Ascending aorta (tissue), 2 donors: ENCODE results near the gene FGD3. TPM values are rescaled to one million over a fixed set of nuclear protein-coding genes. Genes with fewer than 3 reads are reported as not detected.

ENCODE experiments used
- DNase-seq, 2 donors: peaks; one replicate each; pipeline ENCODE4 v3.0.0-alpha.2; 2019; ENCODE audit warnings: low spot score in 2 of 2
- H3K27ac ChIP-seq, 2 donors: fragments of 200-600 bp; sonication (generic); one replicate each; pipeline ENCODE4 v1.5.1; 2016 to 2017; ENCODE audit warnings: mild to moderate bottlenecking in 1 of 2
- H3K27me3 ChIP-seq: fragments of 200-600 bp; sonication (generic); one replicate; pipeline ENCODE4 v1.5.1; 2017
- H3K36me3 ChIP-seq, 2 donors: fragments of 200-600 bp; sonication (generic); one replicate each; pipeline ENCODE4 v1.5.1; 2016
- H3K4me1 ChIP-seq, 2 donors: fragments of 200-600 bp; sonication (generic); one replicate each; pipeline ENCODE4 v1.5.1; 2016 to 2017; ENCODE audit warnings: mild to moderate bottlenecking in 1 of 2
- H3K4me3 ChIP-seq, 2 donors: fragments of 200-600 bp; sonication (generic); one replicate each; pipeline ENCODE4 v1.5.1; 2016 to 2017; ENCODE audit warnings: mild to moderate bottlenecking in 1 of 2
- H3K9me3 ChIP-seq, 2 donors: fragments of 200-600 bp; sonication (generic); one replicate each; pipeline ENCODE4 v1.5.1; 2016
- intact Hi-C: fragments of 100-400 bp; cut with DNase I; formaldehyde crosslinking; loops from one replicate; pipeline ENCODE4 v1.15.1; 2023
- total RNA-seq: library from RNA; depleted of rRNA; stranded (reverse); fragments of >200 nt; gene quantifications from one replicate; pipeline ENCODE4 v1.1.0, GENCODE V29; 2016
- TF ChIP-seq, protein P1 (sequence below), 3 experiments: fragments of 200-600 bp in 2 of 3; fragments of 450-650 bp in 1 of 3; sonication (generic) in 2 of 3; IDR thresholded peaks; one replicate each; pipeline ENCODE4 v1.5.1; 2016 to 2019; ENCODE audit warnings: antibody characterized with exemption in 3 of 3, mild to moderate bottlenecking in 1 of 3, moderate library complexity in 1 of 3

Gene FGD3
- total RNA-seq, 1 donor from 2014 or later, result 20.8 TPM

DNA sequence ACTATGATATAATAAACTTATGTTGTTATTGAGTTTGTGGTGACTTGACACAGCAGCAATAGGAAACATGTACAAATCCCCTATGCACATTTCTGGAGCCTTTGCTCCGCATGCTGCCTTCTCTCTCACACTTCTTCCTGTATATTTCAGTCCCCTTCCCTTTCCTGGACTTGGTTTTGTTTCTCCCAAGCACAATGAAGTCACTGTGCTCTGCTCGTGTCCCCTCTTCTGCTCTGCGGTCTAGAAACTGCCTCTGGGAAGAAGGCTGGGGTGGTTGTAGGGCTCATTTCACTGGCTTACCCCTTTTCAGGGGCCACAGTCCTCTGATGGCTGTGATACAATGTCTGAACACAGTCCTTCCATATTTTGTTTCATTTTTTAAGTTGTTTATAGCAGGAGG lies 15.7 kb upstream of the FGD3 start:
- TF ChIP-seq, protein P1, sequence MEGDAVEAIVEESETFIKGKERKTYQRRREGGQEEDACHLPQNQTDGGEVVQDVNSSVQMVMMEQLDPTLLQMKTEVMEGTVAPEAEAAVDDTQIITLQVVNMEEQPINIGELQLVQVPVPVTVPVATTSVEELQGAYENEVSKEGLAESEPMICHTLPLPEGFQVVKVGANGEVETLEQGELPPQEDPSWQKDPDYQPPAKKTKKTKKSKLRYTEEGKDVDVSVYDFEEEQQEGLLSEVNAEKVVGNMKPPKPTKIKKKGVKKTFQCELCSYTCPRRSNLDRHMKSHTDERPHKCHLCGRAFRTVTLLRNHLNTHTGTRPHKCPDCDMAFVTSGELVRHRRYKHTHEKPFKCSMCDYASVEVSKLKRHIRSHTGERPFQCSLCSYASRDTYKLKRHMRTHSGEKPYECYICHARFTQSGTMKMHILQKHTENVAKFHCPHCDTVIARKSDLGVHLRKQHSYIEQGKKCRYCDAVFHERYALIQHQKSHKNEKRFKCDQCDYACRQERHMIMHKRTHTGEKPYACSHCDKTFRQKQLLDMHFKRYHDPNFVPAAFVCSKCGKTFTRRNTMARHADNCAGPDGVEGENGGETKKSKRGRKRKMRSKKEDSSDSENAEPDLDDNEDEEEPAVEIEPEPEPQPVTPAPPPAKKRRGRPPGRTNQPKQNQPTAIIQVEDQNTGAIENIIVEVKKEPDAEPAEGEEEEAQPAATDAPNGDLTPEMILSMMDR (IDR thresholded peaks at IDR 0.05), result no peak
- intact Hi-C loops, result no loop called here
- no peak overlapping the region for H3K27ac ChIP-seq
- no peak overlapping the region for H3K4me3 ChIP-seq
- no peaks in the 10 kb centered on the region for H3K27me3 ChIP-seq
- H3K9me3 ChIP-seq, result no peaks in the 10 kb centered on the region
- no peak for DNase-seq
- no peaks in the 10 kb centered on the region for H3K4me1 ChIP-seq
- H3K36me3 ChIP-seq, result no peaks in the 10 kb centered on the region

DNA sequence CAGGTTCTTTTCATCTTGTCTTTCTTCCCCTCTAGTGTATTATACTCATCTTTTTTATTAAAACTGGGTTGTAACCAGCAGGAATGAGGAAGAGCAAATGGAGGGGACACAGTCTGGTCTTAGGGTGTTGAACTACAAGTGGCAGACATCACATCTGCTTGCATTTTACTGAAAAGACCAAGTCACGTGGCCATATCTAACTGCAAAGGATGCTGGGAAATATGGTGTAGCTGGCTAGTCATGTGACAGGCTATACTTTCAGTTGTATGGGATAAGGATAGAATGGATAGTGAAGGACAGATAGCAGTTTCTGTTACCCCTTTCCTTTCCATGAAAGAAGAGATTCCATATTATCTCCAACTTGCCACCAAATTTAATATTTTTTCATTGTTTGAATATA lies 13.0 kb upstream of the FGD3 start:
- no peaks in the 10 kb centered on the region for H3K9me3 ChIP-seq
- TF ChIP-seq, protein P1 (IDR thresholded peaks at IDR 0.05), result no peak
- intact Hi-C loops, result no loop called here
- no peaks in the 10 kb centered on the region for H3K27me3 ChIP-seq
- no peak overlapping the region for H3K27ac ChIP-seq
- no peak overlapping the region for H3K4me3 ChIP-seq
- DNase-seq, result no peak
- no peaks in the 10 kb centered on the region for H3K4me1 ChIP-seq
- no peaks in the 10 kb centered on the region for H3K36me3 ChIP-seq

DNA sequence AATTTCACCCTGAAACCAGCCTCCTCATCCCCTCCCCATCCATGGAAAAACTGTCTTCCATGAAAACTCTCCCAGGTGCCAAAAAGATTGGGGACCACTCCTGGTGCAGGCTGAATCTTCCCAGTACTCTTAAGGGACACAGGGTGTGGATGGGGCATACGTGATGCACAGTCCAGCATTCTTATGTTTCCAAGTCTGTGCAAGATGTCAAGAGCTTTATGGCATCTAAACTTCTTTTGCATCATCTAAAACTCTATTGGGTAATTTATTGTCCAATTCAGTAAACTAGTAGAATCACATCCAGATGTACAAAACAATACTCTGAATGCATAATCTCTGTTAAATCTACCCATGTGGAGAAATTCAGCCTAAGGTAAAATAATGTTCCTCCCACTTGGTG lies 9.3 kb upstream of the FGD3 start:
- no peak for DNase-seq
- H3K4me3 ChIP-seq, result no peak overlapping the region
- no peaks in the 10 kb centered on the region for H3K36me3 ChIP-seq
- TF ChIP-seq, protein P1 (IDR thresholded peaks at IDR 0.05), result no peak
- no peaks in the 10 kb centered on the region for H3K27me3 ChIP-seq
- no peak overlapping the region for H3K27ac ChIP-seq
- H3K9me3 ChIP-seq, result no peaks in the 10 kb centered on the region
- no peaks in the 10 kb centered on the region for H3K4me1 ChIP-seq
- intact Hi-C loops, result no loop called here

DNA sequence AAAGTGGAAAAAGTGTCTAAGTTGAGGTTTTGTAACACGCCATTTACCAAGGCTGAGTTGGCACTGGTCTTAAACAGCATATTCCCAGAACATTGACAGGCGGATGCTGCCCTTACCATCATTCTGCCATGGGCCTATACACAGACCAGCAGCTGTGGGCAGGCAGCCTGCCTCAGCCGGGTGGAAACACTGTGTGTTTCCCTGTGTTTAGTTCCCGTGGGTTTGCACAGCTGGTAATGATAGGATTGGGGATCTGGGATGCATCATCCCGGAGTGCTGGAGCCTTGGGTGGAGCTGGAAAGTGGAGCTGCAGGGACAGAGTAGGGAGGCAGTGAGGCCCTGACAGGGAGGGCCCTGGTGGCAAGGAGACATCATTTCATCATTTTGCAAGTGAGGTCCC lies 5.5 kb upstream of the FGD3 start:
- no peak overlapping the region for H3K27ac ChIP-seq
- intact Hi-C loops, result no loop called here
- no peaks in the 10 kb centered on the region for H3K9me3 ChIP-seq
- no peaks in the 10 kb centered on the region for H3K36me3 ChIP-seq
- DNase-seq, result no peak
- no peaks in the 10 kb centered on the region for H3K27me3 ChIP-seq
- TF ChIP-seq, protein P1 (IDR thresholded peaks at IDR 0.05), result no peak
- no peak overlapping the region for H3K4me3 ChIP-seq
- H3K4me1 ChIP-seq, result no peaks in the 10 kb centered on the region

DNA sequence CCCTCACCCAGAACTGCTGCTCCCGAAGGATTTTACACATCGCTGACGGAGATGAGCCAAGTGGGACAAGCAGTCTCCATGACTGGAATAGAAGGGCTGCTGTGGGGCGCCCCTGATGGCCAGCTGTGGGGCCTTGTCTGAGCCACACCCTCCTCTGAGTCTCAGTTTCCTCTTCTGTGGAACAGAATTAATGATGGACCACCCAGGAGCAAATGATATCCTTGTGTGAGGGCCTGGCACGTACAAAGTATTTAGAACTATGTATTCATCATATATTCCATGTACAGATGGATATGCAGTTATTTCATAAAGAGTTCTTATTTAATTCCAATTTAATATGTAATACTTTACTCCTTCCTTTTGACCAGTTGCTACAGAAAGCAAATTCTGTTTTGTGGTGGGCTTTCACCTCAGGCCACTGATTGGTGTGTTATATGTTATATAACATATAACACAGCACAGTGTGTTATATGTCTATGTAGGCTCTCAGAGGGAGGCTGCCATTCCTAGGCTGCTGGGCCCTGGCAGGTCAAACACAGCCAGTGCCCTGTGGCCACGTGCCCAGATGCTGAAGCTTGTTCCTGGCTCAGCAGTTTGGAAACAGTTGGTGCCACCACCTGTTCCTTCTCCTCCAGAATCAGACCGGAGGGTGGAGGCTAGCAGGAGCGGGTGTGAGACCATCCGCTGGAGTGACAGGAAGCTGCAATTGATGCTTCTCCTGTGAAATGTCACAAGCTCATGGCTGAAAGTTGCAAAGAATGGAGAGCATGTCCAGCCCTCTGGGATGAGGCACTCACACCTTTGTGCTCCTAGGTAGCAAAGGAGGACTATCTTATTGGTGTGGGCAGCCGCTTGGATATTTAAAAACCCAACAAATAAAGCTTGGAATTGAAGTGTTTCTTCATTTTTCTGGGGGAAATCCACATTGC lies 4.4 kb upstream of the FGD3 start:
- no peak for DNase-seq

More for the DNA sequence above, 4.4 kb upstream of the FGD3 start:
- no peaks in the 10 kb centered on the region for H3K4me1 ChIP-seq
- no peak overlapping the region for H3K27ac ChIP-seq
- H3K36me3 ChIP-seq, result no peaks in the 10 kb centered on the region
- no peaks in the 10 kb centered on the region for H3K9me3 ChIP-seq
- intact Hi-C loops, result no loop called here
- no peaks in the 10 kb centered on the region for H3K27me3 ChIP-seq
- no peak overlapping the region for H3K4me3 ChIP-seq
- TF ChIP-seq, protein P1 (IDR thresholded peaks at IDR 0.05), result no peak
